Smooth muscle cell (in vitro differentiated cells): ENCODE measurements around the gene GSG1L2. TPM values are rescaled to one million over a fixed set of nuclear protein-coding genes. Genes with fewer than 3 reads are reported as not detected.

Experiments used
- DNase-seq: peaks from one replicate; lab custom pipeline; 2025; ENCODE audit not compliant: unreplicated experiment; lab: John Stamatoyannopoulos, UW
- H2AFZ ChIP-seq: fragments of 200-600 bp; sonication (generic); 2 replicates; pipeline ENCODE4 v1.6.0; 2016; ENCODE audit warnings: antibody characterized with exemption, low read depth, mild to moderate bottlenecking
- H3F3A ChIP-seq: fragments of 200-600 bp; sonication (generic); 2 replicates; pipeline ENCODE4 v1.6.0; 2017; ENCODE audit warnings: antibody characterized with exemption, low read depth
- H3K27ac ChIP-seq: fragments of 200-600 bp; sonication (generic); 2 replicates; pipeline ENCODE4 v1.5.1; 2016; ENCODE audit warnings: low read depth, mild to moderate bottlenecking
- H3K27me3 ChIP-seq: fragments of 200-600 bp; sonication (generic); 2 replicates; pipeline ENCODE4 v1.6.1; 2016; ENCODE audit warnings: low read depth, mild to moderate bottlenecking
- H3K36me3 ChIP-seq: fragments of 200-600 bp; sonication (generic); 2 replicates; pipeline ENCODE4 v1.5.1; 2016; ENCODE audit warnings: low read depth
- H3K4me1 ChIP-seq: fragments of 200-600 bp; sonication (generic); 2 replicates; pipeline ENCODE4 v1.5.1; 2016; ENCODE audit warnings: low read depth
- H3K4me2 ChIP-seq: fragments of 200-600 bp; sonication (generic); 2 replicates; pipeline ENCODE4 v1.6.0; 2016; ENCODE audit warnings: mild to moderate bottlenecking
- H3K4me3 ChIP-seq: fragments of 200-600 bp; sonication (generic); 2 replicates; pipeline ENCODE4 v1.5.1; 2016; ENCODE audit warnings: mild to moderate bottlenecking
- H3K79me2 ChIP-seq: fragments of 200-600 bp; sonication (generic); 2 replicates; pipeline ENCODE4 v1.6.0; 2016; ENCODE audit warnings: low read depth, mild to moderate bottlenecking
- H3K9ac ChIP-seq: fragments of 200-600 bp; sonication (generic); 2 replicates; pipeline ENCODE4 v1.6.0; 2016; ENCODE audit warnings: low read depth
- H3K9me3 ChIP-seq: fragments of 200-600 bp; sonication (generic); replicated peaks from 2 replicates; pipeline ENCODE4 v1.5.1; 2016; ENCODE audit warnings: low read depth
- H4K20me1 ChIP-seq: fragments of 200-600 bp; sonication (generic); 2 replicates; pipeline ENCODE4 v1.6.0; 2016; ENCODE audit warnings: low read depth
- WGBS: methylation state at CpG from one replicate; pipeline ENCODE4 v1.1.7; 2016; ENCODE audit warnings: low lambda C conversion rate; 5-methylcytosine and 5-hydroxymethylcytosine counted together
- polyA plus RNA-seq: library from polyadenylated mRNA; unstranded; fragments of >200 nt; fragmentation: Nextera tagmentation; extraction: Ambion mirVana; gene quantifications from 2 replicates; pipeline ENCODE4 v1.2.1, GENCODE V29; 2016
- total RNA-seq: library from RNA; depleted of rRNA; stranded (reverse); fragments of >200 nt; gene quantifications from 2 replicates; pipeline ENCODE4 v1.2.3, GENCODE V29; 2014
- TF ChIP-seq, protein P1 (sequence below): fragments of 200-600 bp; sonication (generic); IDR thresholded peaks from 2 replicates; pipeline ENCODE4 v1.5.1; 2017; ENCODE audit warnings: borderline replicate concordance, mild to moderate bottlenecking, antibody characterized with exemption; ENCODE audit not compliant: insufficient read depth, poor library complexity, severe bottlenecking

The GSG1L2 gene
- total and polyA plus RNA-seq, 2 experiments from 2014 or later, result not detected

DNA sequence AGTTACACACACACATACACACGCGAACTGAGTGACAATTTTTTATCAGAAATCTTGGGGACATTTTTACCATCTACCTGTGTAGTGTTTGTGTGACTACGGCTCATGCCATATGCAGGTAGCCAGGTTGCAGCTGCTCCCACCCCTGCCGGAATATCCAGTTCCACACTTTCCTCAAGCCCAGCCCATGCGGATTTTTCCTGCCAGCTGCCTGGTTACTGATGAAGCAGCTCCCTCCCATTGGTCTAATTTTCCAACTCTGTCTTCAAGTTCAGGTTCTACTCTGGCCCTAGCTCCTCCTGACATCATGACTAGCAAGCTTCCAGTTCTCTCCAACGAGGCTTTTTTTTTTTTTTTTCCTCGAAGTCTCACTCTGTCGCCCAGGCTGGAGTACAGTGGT lies 4.8 kb downstream of the GSG1L2 start:
- DNase-seq, result no peak
- H3K36me3 ChIP-seq, result no peaks in the 10 kb centered on the region

DNA sequence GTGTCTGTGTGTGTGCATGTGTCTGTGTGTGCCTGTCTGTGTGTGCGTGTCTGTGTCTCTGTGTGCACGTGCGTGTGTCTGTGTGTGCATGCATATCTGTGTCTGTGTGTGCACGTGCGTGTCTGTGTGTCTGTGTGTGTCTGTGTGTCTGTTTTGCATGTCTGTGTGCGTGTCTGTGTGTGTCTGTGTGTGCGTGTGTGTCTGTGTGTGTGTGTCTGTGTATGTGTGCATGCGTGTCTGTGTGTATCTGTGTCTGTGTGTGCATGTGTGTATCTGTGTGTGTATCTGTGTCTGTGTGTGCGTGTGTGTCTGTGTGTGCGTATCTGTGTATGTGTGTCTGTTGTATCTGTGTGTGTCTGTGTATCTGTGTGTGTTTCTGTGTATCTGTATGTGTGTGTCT lies 5.4 kb downstream of the GSG1L2 start:
- Histone ChIP-seq H3F3A (no peaks in the 10 kb centered on the region), H3K9me3 (no peaks in the 10 kb centered on the region), H3K4me3 (no peak overlapping the region), H3K79me2 (no peaks in the 10 kb centered on the region), H2AFZ (no peak overlapping the region), H3K4me2 (no peak overlapping the region), H4K20me1 (no peaks in the 10 kb centered on the region), H3K36me3 (no peaks in the 10 kb centered on the region), H3K27me3 (no peaks in the 10 kb centered on the region), H3K4me1 (no peaks in the 10 kb centered on the region), H3K27ac (no peak overlapping the region), H3K9ac (no peak overlapping the region)
- TF ChIP-seq, protein P1, sequence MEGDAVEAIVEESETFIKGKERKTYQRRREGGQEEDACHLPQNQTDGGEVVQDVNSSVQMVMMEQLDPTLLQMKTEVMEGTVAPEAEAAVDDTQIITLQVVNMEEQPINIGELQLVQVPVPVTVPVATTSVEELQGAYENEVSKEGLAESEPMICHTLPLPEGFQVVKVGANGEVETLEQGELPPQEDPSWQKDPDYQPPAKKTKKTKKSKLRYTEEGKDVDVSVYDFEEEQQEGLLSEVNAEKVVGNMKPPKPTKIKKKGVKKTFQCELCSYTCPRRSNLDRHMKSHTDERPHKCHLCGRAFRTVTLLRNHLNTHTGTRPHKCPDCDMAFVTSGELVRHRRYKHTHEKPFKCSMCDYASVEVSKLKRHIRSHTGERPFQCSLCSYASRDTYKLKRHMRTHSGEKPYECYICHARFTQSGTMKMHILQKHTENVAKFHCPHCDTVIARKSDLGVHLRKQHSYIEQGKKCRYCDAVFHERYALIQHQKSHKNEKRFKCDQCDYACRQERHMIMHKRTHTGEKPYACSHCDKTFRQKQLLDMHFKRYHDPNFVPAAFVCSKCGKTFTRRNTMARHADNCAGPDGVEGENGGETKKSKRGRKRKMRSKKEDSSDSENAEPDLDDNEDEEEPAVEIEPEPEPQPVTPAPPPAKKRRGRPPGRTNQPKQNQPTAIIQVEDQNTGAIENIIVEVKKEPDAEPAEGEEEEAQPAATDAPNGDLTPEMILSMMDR, result no peak
- no peak for DNase-seq
- 89% methylated on average over 10 of the region's 10 CpGs for WGBS

More for the DNA sequence above, 4.8 kb downstream of the GSG1L2 start:
- H2AFZ ChIP-seq, result no peak overlapping the region
- no peaks in the 10 kb centered on the region for H4K20me1 ChIP-seq
- H3K27ac ChIP-seq, result no peak overlapping the region
- H3K4me1 ChIP-seq, result no peaks in the 10 kb centered on the region
- no peak overlapping the region for H3K4me2 ChIP-seq
- no peaks in the 10 kb centered on the region for H3K9me3 ChIP-seq
- no peaks in the 10 kb centered on the region for H3F3A ChIP-seq
- no peak overlapping the region for H3K4me3 ChIP-seq
- TF ChIP-seq, protein P1, result no peak
- whole genome bisulfite sequencing, result 70% methylated on average over 8 of the region's 8 CpGs
- H3K9ac ChIP-seq, result no peak overlapping the region
- no peaks in the 10 kb centered on the region for H3K27me3 ChIP-seq
- no peaks in the 10 kb centered on the region for H3K79me2 ChIP-seq

DNA sequence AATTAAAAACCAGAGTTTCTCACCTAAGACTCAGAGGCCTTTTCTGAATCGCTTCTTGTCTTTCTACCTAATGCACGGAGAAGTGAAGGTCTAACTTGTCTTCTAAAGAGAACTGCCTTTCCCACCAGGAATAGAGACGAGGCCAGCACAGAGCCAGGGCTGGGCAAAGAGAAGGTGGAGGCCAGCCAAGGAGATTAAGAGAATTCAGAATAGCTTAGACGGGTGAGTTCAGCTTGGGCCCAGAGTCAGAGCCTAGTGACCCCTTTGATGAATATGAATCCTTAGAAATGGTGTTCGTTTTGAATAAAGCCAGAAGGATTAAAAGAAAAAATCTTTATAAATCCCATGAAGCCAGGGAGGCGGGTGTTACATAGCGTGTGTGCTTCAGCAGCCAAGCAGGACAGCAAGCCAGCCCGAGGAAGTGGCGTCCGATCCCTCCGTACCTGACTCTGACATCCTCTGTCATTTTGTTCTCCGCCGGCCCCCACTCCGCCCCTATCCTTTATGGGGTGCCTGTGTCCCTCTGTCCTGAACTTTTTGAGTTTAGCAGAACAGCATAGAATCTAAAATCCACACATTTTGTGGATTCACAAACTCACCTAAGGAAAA lies 7.4 kb downstream of the GSG1L2 start:
- 86% methylated on average over 14 of the region's 14 CpGs for WGBS

More for the DNA sequence above, 7.4 kb downstream of the GSG1L2 start:
- Histone ChIP-seq H3K4me3 (no peak overlapping the region), H4K20me1 (no peaks in the 10 kb centered on the region), H3K36me3 (no peaks in the 10 kb centered on the region), H3K4me2 (no peak overlapping the region), H3K9ac (no peak overlapping the region), H3K9me3 (no peaks in the 10 kb centered on the region), H3K79me2 (no peaks in the 10 kb centered on the region), H3K27ac (no peak overlapping the region), H3K4me1 (no peaks in the 10 kb centered on the region), H2AFZ (no peak overlapping the region), H3F3A (no peaks in the 10 kb centered on the region), H3K27me3 (no peaks in the 10 kb centered on the region)
- TF ChIP-seq, protein P1, result no peak
- DNase-seq, result no peak
